GM12878 (cell line): Measurements from ENCODE around the gene SLC2A9. TPM values are rescaled to one million over a fixed set of nuclear protein-coding genes. Genes with fewer than 3 reads are reported as not detected.

Experiments
- ATAC-seq: fragments of 200-7000 bp; cut with Tn5 transposase; 3 replicates; pipeline ENCODE4 v1.9.1; 2020; ENCODE audit warnings: mild to moderate bottlenecking, moderate library complexity
- BruUV-seq: library from RNA; stranded (reverse); fragments of 400-500 nt; replicated peaks from 2 replicates; lab custom pipeline; 2021; lab: Mats Ljungman, UMichigan
- CTCF ChIA-PET: fragments of 300-600 bp; sonication (Branson Sonifier 250); formaldehyde crosslinking; extraction: SDS; loops from one replicate; lab custom pipeline; 2021; ENCODE audit warnings: inconsistent platforms; lab: Yijun Ruan, JAX
- POLR2A ChIA-PET: fragments of 350-600 bp; formaldehyde crosslinking; extraction: SDS; loops from one replicate; lab custom pipeline; 2021; ENCODE audit warnings: inconsistent platforms; lab: Charles Lee
- RAD21 ChIA-PET: fragments of 300-600 bp; sonication (Branson Sonifier 250); formaldehyde crosslinking; loops from one replicate; lab custom pipeline; 2023; ENCODE audit warnings: antibody characterized with exemption; ENCODE audit not compliant: unreplicated experiment; lab: Charles Lee
- SMC1A ChIA-PET: fragments of 300-600 bp; sonication (Branson Sonifier 250); formaldehyde crosslinking; loops from one replicate; lab custom pipeline; 2023; ENCODE audit not compliant: unreplicated experiment, uncharacterized antibody; lab: Charles Lee
- DNase-seq: peaks from one replicate; pipeline ENCODE4 v3.0.0-alpha.2; 2011; ENCODE audit warnings: low read depth, low spot score
- FAIRE-seq: peaks from 3 replicates; lab custom pipeline; 2011; peaks lifted over from hg19 to GRCh38; lab: Jason Lieb, UNC
- H2AFZ ChIP-seq: 2 replicates; pipeline ENCODE4 v1.6.0; 2011; ENCODE audit warnings: low read depth, low read length, control low read depth; ENCODE audit not compliant: control insufficient read depth
- H3K27ac ChIP-seq: 2 replicates; pipeline ENCODE4 v1.5.1; 2011; ENCODE audit warnings: control low read depth; ENCODE audit not compliant: control insufficient read depth, insufficient read depth
- H3K27me3 ChIP-seq, 2 experiments: replicated peaks in 1 of 2; 2 replicates each; pipeline versions ENCODE4 v1.6.0 to v1.6.1; 2011; ENCODE audit warnings: low read length in 1 of 2; ENCODE audit not compliant: control insufficient read depth in 2 of 2, insufficient read depth in 2 of 2
- H3K36me3 ChIP-seq, 2 experiments: 2 replicates each; pipeline ENCODE4 v1.5.1; 2011; ENCODE audit warnings: low read length in 1 of 2; ENCODE audit not compliant: control insufficient read depth in 2 of 2, insufficient read depth in 2 of 2
- H3K4me1 ChIP-seq: 2 replicates; pipeline ENCODE4 v1.6.1; 2011; ENCODE audit warnings: mild to moderate bottlenecking, low read length, moderate library complexity, mixed read lengths; ENCODE audit not compliant: control insufficient read depth, insufficient read depth
- H3K4me2 ChIP-seq: 2 replicates; pipeline ENCODE4 v1.6.0; 2011; ENCODE audit warnings: control low read depth; ENCODE audit not compliant: control insufficient read depth, insufficient read depth
- H3K4me3 ChIP-seq: fragments of 200-600 bp; sonication (generic); 2 replicates; pipeline ENCODE4 v1.5.1; 2016
- H3K79me2 ChIP-seq: 2 replicates; pipeline ENCODE4 v1.6.0; 2011; ENCODE audit warnings: low read length; ENCODE audit not compliant: control insufficient read depth, insufficient read depth
- H3K9ac ChIP-seq: 2 replicates; pipeline ENCODE4 v1.8.0; 2011; ENCODE audit warnings: low read length, control low read depth, mixed read lengths; ENCODE audit not compliant: control insufficient read depth, insufficient read depth
- H3K9me3 ChIP-seq: replicated peaks from 3 replicates; pipeline ENCODE4 v1.5.1; 2011; ENCODE audit warnings: mild to moderate bottlenecking, low read length; ENCODE audit not compliant: control insufficient read depth, insufficient read depth
- H4K20me1 ChIP-seq: 2 replicates; pipeline ENCODE4 v1.6.0; 2011; ENCODE audit not compliant: control insufficient read depth, insufficient read depth
- EZH2 ChIP-seq: IDR thresholded peaks from 2 replicates; pipeline ENCODE4 v1.6.1; 2012; ENCODE audit warnings: low read depth, mild to moderate bottlenecking, control low read depth, inconsistent platforms, low read length, borderline replicate concordance; ENCODE audit not compliant: control insufficient read depth
- FOXM1 ChIP-seq: IDR thresholded peaks from 2 replicates; pipeline ENCODE4 v1.6.1; 2012; ENCODE audit warnings: low read depth, mild to moderate bottlenecking, inconsistent platforms, low read length, moderate library complexity
- JUNB ChIP-seq: IDR thresholded peaks from 2 replicates; pipeline ENCODE4 v1.6.1; 2016; ENCODE audit warnings: antibody characterized with exemption, mild to moderate bottlenecking
- NBN ChIP-seq: fragments of 450-650 bp; IDR thresholded peaks from 2 replicates; pipeline ENCODE4 v1.6.1; 2016
- TAF1 ChIP-seq: IDR thresholded peaks from 2 replicates; pipeline ENCODE4 v1.6.1; 2011; ENCODE audit warnings: mild to moderate bottlenecking, low read depth, low read length, borderline replicate concordance
- WGBS: methylation state at CpG from one replicate; pipeline ENCODE4 v1.1.6; 2016; ENCODE audit warnings: low lambda C conversion rate; ENCODE audit not compliant: insufficient replicate concordance, insufficient coverage; ENCODE audit errors: missing lambda C conversion rate; 5-methylcytosine and 5-hydroxymethylcytosine counted together
- in situ Hi-C: fragments of 300-500 bp; cut with MboI; formaldehyde crosslinking; loops from 9 replicates; pipeline ENCODE4 v1.14.3; 2018; ENCODE audit warnings: mixed read lengths
- intact Hi-C: fragments of 100-400 bp; cut with micrococcal nuclease; formaldehyde crosslinking; loops from one replicate; pipeline ENCODE4 v1.14.2; 2022; ENCODE audit not compliant: unreplicated experiment
- polyA plus RNA-seq, 11 experiments: library from polyadenylated mRNA; depleted of rRNA in 4 of 11; unstranded in 6 of 11; stranded (reverse) in 5 of 11; fragments of >200 nt; fragmentation: Nextera tagmentation in 4 of 11; fragmentation: Illumina TruSeq in 1 of 11; extraction: Ambion mirVana in 4 of 11; extraction: Trizol in 1 of 11; gene quantifications; 1 replicate in 1 of 11; 2 replicates in 10 of 11; pipeline versions ENCODE4 v1.2.1 to v1.2.3, GENCODE V29; 2011 to 2016; ENCODE audit warnings: inconsistent platforms in 2 of 11, missing spikeins in 2 of 11, low read depth in 1 of 11
- total RNA-seq, 4 experiments: library from RNA; depleted of rRNA in 3 of 4; stranded (reverse); fragments of >200 nt in 3 of 4; fragmentation: Illumina TruSeq in 1 of 4; extraction: Trizol in 1 of 4; gene quantifications; 2 replicates each; pipeline versions ENCODE4 v1.2.1 to v1.2.3, GENCODE V29; 2013 to 2021
- TF ChIP-seq, protein P1 (sequence below): fragments of 450-650 bp; IDR thresholded peaks from 2 replicates; pipeline ENCODE4 v1.6.1; 2017; ENCODE audit warnings: mild to moderate bottlenecking, moderate library complexity
- TF ChIP-seq, protein P2 (sequence below): IDR thresholded peaks from 2 replicates; pipeline ENCODE4 v1.6.1; 2012; ENCODE audit warnings: improper control_type of control experiment, low read depth, low read length; ENCODE audit not compliant: insufficient replicate concordance

Gene SLC2A9
- total and polyA plus RNA-seq, 10 of the 15 experiments (the other 5 are each of a cell fraction or from before 2014, with no cell fraction given): 0.28 to 2.8 (median 1.2) TPM

DNA sequence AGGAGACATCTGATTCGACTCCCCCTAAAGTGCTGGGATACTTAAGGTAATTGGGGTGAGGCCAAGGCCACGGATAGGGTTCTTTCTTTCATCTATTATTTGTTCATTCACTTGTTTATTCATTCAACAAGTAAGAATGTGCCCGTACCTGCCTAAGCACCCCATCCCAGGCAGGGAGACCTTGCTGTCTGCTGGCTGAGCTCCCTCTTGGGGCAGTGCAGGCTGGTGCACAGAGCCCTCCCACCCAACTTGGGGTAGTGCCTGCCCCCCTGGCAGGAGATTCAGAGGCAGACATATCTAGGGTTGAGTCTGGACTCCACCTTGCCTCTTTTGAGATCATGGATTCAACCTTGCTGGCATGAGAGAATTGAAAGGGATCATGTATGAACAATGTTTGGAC, 144.2 kb downstream of the SLC2A9 start:
- ATAC-seq: no peak
- no TSS peak for BruUV-seq
- Histone ChIP-seq H3K4me2 (no peak overlapping the region), H3K27me3 (no peaks in the 10 kb centered on the region), H4K20me1 (no peaks in the 10 kb centered on the region), H3K4me1 (no peaks in the 10 kb centered on the region), H3K27ac (no peak overlapping the region), H3K4me3 (no peak overlapping the region), H3K9me3 (no peaks in the 10 kb centered on the region), H3K36me3 (no peaks in the 10 kb centered on the region), H3K9ac (no peak overlapping the region), H3K79me2 (no peaks in the 10 kb centered on the region), H2AFZ (no peak overlapping the region)
- DNase-seq: no peak
- ChIA-PET RAD21 (interaction anchor here (0.5 to 0.8 kb wide), 2 partner anchors 112 to 113 kb away, joined by 3 read pairs; no protein-coding TSS in a partner anchor), SMC1A (no interaction called here), CTCF (interaction anchor here (0.7 to 1.0 kb wide), 2 partner anchors 18 to 47 kb away, joined by 3 to 4 read pairs; no protein-coding TSS in a partner anchor), POLR2A (no interaction called here)
- no peak for FAIRE-seq
- WGBS: 0% methylated on average over 3 of the region's 3 CpGs
- intact Hi-C loops: no loop called here
- in situ Hi-C loops: no loop called here
- TF ChIP-seq, protein P1, sequence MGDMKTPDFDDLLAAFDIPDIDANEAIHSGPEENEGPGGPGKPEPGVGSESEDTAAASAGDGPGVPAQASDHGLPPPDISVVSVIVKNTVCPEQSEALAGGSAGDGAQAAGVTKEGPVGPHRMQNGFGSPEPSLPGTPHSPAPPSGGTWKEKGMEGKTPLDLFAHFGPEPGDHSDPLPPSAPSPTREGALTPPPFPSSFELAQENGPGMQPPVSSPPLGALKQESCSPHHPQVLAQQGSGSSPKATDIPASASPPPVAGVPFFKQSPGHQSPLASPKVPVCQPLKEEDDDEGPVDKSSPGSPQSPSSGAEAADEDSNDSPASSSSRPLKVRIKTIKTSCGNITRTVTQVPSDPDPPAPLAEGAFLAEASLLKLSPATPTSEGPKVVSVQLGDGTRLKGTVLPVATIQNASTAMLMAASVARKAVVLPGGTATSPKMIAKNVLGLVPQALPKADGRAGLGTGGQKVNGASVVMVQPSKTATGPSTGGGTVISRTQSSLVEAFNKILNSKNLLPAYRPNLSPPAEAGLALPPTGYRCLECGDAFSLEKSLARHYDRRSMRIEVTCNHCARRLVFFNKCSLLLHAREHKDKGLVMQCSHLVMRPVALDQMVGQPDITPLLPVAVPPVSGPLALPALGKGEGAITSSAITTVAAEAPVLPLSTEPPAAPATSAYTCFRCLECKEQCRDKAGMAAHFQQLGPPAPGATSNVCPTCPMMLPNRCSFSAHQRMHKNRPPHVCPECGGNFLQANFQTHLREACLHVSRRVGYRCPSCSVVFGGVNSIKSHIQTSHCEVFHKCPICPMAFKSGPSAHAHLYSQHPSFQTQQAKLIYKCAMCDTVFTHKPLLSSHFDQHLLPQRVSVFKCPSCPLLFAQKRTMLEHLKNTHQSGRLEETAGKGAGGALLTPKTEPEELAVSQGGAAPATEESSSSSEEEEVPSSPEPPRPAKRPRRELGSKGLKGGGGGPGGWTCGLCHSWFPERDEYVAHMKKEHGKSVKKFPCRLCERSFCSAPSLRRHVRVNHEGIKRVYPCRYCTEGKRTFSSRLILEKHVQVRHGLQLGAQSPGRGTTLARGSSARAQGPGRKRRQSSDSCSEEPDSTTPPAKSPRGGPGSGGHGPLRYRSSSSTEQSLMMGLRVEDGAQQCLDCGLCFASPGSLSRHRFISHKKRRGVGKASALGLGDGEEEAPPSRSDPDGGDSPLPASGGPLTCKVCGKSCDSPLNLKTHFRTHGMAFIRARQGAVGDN: no peak
- TF ChIP-seq NBN: no peak
- TF ChIP-seq, protein P2, sequence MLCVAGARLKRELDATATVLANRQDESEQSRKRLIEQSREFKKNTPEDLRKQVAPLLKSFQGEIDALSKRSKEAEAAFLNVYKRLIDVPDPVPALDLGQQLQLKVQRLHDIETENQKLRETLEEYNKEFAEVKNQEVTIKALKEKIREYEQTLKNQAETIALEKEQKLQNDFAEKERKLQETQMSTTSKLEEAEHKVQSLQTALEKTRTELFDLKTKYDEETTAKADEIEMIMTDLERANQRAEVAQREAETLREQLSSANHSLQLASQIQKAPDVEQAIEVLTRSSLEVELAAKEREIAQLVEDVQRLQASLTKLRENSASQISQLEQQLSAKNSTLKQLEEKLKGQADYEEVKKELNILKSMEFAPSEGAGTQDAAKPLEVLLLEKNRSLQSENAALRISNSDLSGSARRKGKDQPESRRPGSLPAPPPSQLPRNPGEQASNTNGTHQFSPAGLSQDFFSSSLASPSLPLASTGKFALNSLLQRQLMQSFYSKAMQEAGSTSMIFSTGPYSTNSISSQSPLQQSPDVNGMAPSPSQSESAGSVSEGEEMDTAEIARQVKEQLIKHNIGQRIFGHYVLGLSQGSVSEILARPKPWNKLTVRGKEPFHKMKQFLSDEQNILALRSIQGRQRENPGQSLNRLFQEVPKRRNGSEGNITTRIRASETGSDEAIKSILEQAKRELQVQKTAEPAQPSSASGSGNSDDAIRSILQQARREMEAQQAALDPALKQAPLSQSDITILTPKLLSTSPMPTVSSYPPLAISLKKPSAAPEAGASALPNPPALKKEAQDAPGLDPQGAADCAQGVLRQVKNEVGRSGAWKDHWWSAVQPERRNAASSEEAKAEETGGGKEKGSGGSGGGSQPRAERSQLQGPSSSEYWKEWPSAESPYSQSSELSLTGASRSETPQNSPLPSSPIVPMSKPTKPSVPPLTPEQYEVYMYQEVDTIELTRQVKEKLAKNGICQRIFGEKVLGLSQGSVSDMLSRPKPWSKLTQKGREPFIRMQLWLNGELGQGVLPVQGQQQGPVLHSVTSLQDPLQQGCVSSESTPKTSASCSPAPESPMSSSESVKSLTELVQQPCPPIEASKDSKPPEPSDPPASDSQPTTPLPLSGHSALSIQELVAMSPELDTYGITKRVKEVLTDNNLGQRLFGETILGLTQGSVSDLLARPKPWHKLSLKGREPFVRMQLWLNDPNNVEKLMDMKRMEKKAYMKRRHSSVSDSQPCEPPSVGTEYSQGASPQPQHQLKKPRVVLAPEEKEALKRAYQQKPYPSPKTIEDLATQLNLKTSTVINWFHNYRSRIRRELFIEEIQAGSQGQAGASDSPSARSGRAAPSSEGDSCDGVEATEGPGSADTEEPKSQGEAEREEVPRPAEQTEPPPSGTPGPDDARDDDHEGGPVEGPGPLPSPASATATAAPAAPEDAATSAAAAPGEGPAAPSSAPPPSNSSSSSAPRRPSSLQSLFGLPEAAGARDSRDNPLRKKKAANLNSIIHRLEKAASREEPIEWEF: no peak
- no peak for TF ChIP-seq JUNB
- TF ChIP-seq EZH2: no peak
- TF ChIP-seq FOXM1: no peak
- TF ChIP-seq TAF1: no peak
